GM12872 (cell line): ENCODE measurements around the gene MAPKBP1.

ENCODE experiments used
- TF ChIP-seq, protein P1 (sequence below): IDR thresholded peaks from 3 replicates; pipeline ENCODE4 v1.5.1; 2011; ENCODE audit warnings: low read depth, mild to moderate bottlenecking, low read length, moderate library complexity; ENCODE audit not compliant: insufficient read depth

The MAPKBP1 gene, protein sequence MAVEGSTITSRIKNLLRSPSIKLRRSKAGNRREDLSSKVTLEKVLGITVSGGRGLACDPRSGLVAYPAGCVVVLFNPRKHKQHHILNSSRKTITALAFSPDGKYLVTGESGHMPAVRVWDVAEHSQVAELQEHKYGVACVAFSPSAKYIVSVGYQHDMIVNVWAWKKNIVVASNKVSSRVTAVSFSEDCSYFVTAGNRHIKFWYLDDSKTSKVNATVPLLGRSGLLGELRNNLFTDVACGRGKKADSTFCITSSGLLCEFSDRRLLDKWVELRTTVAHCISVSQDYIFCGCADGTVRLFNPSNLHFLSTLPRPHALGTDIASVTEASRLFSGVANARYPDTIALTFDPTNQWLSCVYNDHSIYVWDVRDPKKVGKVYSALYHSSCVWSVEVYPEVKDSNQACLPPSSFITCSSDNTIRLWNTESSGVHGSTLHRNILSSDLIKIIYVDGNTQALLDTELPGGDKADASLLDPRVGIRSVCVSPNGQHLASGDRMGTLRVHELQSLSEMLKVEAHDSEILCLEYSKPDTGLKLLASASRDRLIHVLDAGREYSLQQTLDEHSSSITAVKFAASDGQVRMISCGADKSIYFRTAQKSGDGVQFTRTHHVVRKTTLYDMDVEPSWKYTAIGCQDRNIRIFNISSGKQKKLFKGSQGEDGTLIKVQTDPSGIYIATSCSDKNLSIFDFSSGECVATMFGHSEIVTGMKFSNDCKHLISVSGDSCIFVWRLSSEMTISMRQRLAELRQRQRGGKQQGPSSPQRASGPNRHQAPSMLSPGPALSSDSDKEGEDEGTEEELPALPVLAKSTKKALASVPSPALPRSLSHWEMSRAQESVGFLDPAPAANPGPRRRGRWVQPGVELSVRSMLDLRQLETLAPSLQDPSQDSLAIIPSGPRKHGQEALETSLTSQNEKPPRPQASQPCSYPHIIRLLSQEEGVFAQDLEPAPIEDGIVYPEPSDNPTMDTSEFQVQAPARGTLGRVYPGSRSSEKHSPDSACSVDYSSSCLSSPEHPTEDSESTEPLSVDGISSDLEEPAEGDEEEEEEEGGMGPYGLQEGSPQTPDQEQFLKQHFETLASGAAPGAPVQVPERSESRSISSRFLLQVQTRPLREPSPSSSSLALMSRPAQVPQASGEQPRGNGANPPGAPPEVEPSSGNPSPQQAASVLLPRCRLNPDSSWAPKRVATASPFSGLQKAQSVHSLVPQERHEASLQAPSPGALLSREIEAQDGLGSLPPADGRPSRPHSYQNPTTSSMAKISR (N-terminal part only)

DNA sequence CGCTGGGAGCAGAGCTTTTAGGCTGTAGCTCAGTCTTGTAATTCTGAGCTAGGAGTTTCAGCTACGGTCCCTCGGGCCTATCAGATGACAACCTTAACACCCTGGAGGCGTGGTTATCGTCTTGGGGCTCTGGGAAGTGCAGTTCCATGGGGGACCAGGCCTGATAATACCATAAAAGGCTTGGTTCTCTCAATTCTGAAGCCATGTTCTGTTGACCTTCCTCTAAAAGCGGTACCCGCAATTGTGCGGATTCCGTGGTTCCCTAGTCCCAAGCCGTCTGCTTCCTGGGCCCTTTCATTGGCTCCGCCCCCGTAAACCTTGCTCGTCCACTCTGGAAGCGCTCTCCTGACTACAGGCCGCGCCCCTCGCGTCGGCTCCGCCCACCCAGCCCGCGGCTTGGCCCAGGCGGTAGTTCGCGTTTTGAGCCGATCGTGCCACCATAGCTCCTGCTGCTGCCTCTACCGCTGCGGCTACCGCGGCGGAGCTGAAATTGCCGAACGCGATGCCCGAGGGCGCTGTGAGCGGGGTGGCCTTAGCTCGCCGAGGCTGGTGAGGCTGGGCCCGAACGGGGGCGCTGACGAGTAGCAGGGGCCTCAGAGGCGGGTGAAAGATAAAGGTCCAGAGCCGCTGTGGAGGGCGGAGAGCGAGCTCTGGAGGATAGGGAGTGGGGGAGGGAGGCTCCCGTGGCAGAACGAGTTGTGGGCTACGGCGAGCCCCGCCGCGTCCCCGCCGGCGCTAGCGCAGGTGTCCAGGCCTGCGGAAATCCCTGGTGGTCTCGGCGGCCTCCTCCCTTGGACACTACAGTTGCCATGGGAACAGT lies at the start of gene MAPKBP1:
Gene MAPKBP1 (plus strand): TSS at position 423 of the 820 bp plus-strand sequence. CDS start 792 bp downstream, outside the sequence.
- TF ChIP-seq, protein P1, sequence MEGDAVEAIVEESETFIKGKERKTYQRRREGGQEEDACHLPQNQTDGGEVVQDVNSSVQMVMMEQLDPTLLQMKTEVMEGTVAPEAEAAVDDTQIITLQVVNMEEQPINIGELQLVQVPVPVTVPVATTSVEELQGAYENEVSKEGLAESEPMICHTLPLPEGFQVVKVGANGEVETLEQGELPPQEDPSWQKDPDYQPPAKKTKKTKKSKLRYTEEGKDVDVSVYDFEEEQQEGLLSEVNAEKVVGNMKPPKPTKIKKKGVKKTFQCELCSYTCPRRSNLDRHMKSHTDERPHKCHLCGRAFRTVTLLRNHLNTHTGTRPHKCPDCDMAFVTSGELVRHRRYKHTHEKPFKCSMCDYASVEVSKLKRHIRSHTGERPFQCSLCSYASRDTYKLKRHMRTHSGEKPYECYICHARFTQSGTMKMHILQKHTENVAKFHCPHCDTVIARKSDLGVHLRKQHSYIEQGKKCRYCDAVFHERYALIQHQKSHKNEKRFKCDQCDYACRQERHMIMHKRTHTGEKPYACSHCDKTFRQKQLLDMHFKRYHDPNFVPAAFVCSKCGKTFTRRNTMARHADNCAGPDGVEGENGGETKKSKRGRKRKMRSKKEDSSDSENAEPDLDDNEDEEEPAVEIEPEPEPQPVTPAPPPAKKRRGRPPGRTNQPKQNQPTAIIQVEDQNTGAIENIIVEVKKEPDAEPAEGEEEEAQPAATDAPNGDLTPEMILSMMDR: peak; percentile 80

DNA sequence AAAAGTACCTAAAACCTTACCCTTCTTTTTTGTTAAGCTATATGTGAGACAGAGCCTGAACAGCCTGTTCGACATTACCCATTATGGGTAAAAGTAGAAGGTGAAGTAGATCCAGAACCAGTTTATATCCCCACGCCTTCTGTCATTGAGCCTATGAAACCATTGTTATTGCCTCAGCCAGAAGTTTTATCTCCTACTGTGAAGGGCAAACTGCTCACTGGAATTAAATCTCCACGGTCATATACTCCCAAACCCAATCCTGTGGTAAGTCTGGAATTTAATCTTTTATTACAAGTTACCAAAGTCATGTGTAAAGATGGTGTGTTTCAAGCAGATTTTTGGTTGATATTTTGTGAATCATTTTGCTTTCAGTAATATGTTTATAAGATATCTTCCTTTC lies 47.1 kb upstream of the MAPKBP1 start:
- TF ChIP-seq, protein P1: no peak

DNA sequence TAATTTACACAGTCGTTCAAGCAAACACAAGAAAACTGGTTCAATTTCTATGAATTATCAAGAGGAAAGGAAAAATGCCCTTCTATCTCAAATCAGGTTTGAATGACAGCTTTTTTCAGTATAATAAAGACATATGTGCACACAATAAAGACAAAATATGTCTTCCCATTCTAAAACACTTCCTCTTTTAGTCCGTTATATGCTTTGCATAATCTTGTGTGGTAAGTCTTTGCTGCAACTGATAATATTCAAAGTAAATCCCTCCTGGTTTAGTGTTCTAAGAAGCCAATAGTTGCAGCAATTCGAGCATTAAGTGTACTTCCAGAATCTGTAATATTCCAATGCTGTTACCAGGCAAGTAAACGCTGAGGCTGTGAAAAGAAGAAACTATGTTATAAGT lies 43.7 kb upstream of the MAPKBP1 start:
- TF ChIP-seq, protein P1: no peak

DNA sequence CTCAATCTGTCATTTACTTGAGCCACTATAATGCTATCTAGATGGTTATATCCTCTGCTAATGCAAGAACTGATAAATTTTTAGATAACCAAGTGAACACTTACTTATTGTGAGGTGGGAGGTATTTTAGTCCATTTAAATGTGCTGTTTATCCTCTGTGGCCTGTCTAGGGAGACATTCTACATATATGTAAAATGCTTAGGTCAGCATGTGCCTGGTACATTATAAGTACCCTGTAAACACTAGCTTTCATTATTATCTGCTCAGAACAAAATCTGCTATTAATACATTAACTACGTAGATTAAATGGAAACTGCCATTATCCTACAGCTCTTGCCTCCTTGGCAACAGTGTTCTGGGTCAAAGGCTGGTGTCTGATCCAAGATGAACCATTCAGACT lies 41.8 kb upstream of the MAPKBP1 start:
- TF ChIP-seq, protein P1: no peak

DNA sequence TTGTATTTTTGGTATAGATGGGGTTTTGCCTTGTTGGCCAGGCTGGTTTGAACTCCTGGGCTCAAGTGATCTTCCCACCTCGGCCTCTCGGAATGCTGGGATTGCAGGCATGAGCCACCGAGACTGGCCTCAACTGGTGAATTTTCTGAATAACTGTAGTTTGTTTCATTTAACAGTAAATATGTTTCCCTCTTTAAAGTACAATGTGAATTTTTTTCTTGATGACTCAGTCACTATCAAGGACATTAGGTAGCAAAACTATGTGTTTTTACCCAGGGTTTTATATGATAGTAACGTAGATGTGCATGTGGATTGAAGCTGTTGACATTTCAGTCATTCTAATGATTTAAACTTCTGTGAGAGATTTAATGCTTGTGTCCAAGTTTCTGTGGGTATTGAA lies 40.2 kb upstream of the MAPKBP1 start:
- TF ChIP-seq, protein P1: no peak

DNA sequence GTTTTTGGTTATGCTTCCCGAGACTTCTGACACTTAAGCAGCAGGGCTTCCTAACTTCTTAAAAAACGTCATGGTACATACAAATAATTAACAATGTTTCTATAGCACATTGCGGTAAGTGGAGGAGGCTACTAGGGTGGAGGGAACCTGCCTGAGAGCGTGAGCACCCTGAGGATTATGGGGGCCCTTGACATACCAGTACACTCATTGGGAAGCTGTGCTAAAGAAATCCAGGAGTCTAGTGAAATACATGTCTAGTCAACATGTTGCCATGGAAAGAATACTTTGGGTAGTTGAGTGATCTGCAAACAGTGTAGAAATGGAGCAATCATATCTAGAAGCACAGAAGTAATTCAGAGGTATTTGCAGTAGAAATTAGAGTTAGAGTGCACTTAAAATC lies 39.2 kb upstream of the MAPKBP1 start:
- TF ChIP-seq, protein P1: no peak
